Sigmoid colon (tissue), 7 donors: ENCODE results near the gene MALSU1. TPM values are rescaled to one million over a fixed set of nuclear protein-coding genes. Genes with fewer than 3 reads are reported as not detected.

Experiments used
- DNase-seq: peaks from one replicate; pipeline ENCODE4 v3.0.0-alpha.2; 2019
- H3K27ac ChIP-seq, 4 donors: fragments of 200-600 bp; sonication (generic); one replicate each; pipeline ENCODE4 v1.5.1; 2016 to 2019; ENCODE audit warnings: mild to moderate bottlenecking in 1 of 4
- H3K27me3 ChIP-seq, 3 donors: fragments of 200-600 bp; sonication (generic); one replicate each; pipeline ENCODE4 v1.5.1; 2019; ENCODE audit warnings: mild to moderate bottlenecking in 1 of 3
- H3K36me3 ChIP-seq, 4 donors: fragments of 200-600 bp; sonication (generic); one replicate each; pipeline ENCODE4 v1.5.1; 2016 to 2019
- H3K4me1 ChIP-seq, 4 donors: fragments of 200-600 bp; sonication (generic); one replicate each; pipeline ENCODE4 v1.5.1; 2017 to 2019
- H3K4me3 ChIP-seq, 4 donors: fragments of 200-600 bp; sonication (generic); one replicate each; pipeline ENCODE4 v1.5.1; 2017 to 2019; ENCODE audit warnings: mild to moderate bottlenecking in 2 of 4, moderate library complexity in 1 of 4
- H3K9me3 ChIP-seq, 4 donors: fragments of 200-600 bp in 3 of 4; sonication (generic) in 3 of 4; one replicate each; pipeline versions ENCODE4 v1.5.1 to v1.6.1; 2013 to 2019
- EP300 ChIP-seq, 4 donors: sonication (generic); formaldehyde crosslinking; IDR thresholded peaks; one replicate each; pipeline ENCODE4 v1.6.1; 2017; ENCODE audit warnings: antibody characterized with exemption in 4 of 4
- POLR2A ChIP-seq, 2 donors: fragments of 450-650 bp; IDR thresholded peaks; one replicate each; pipeline ENCODE4 v1.6.1; 2016; ENCODE audit warnings: antibody characterized with exemption in 2 of 2, mild to moderate bottlenecking in 2 of 2, moderate library complexity in 2 of 2
- POLR2AphosphoS5 ChIP-seq, 4 donors: sonication (generic); formaldehyde crosslinking; IDR thresholded peaks; one replicate each; pipeline ENCODE4 v1.6.1; 2017; ENCODE audit warnings: antibody characterized with exemption in 4 of 4
- WGBS, 2 donors: extraction: QIAGEN DNeasy Blood & Tissue Kit; methylation state at CpG; one replicate each; pipeline ENCODE4 v1.1.7; 2013; 5-methylcytosine and 5-hydroxymethylcytosine counted together
- intact Hi-C: fragments of 100-400 bp; cut with DNase I; formaldehyde crosslinking; loops from one replicate; pipeline ENCODE4 v1.15.1; 2023
- polyA plus RNA-seq, 3 donors: library from polyadenylated mRNA; stranded (reverse); fragments of 200-250 nt; gene quantifications; one replicate each; pipeline ENCODE4 v1.2.3, GENCODE V29; 2013
- total RNA-seq, 4 donors: library from RNA; depleted of rRNA; stranded (reverse); fragments of >200 nt; gene quantifications; one replicate each; pipeline ENCODE4 v1.1.0, GENCODE V29; 2016
- TF ChIP-seq, protein P1 (sequence below), 4 experiments: fragments of 450-650 bp in 3 of 4; fragments of 200-600 bp in 1 of 4; IDR thresholded peaks; one replicate each; pipeline ENCODE4 v1.5.1; 2016 to 2019; ENCODE audit warnings: antibody characterized with exemption in 4 of 4, mild to moderate bottlenecking in 3 of 4, moderate library complexity in 2 of 4
- donor health status: healthy with polysubstance abuse.
- donor health status: Bipolar disorder and iron deficiency.
- donor health status: healthy.

Gene MALSU1
- total and polyA plus RNA-seq, 7 donors = 32.4 to 94.0 (median 47.4) TPM

DNA sequence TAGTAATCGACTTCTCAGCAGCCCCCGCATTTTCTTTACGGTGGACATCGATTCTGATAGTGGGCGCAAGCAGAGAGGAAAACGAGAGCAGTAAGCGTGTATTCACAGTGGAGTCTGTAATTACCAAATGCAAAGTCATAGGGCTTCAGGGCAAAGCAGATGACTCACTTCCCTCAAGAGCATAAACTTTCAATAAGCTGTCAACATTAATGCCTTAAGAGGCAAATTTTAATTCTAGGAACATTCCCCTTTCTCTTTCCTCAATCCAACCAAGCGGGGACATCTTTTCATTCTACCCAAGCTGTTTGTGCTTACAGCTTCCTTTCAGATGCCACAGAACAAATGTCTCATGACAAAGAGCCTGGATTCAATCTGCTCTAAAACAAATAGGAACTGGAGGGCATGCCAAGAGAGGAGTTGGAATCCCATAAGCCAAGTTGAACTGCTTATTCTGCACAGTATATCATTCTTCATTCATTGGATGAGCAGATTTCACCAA lies 48.6 kb downstream of the MALSU1 start:
- Histone ChIP-seq H3K4me1 (no peaks in the 10 kb centered on the region), H3K36me3 (no peaks in the 10 kb centered on the region), H3K27me3 (no peaks in the 10 kb centered on the region), H3K27ac (no peak overlapping the region), H3K9me3 (no peaks in the 10 kb centered on the region), H3K4me3 (no peak overlapping the region)
- intact Hi-C loops = no loop called here
- DNase-seq = no peak
- 66 to 79% methylated on average over 8 of the region's 8 CpGs for WGBS, 2 donors
- TF ChIP-seq POLR2AphosphoS5 (IDR thresholded peaks at IDR 0.05) (no peak), EP300 (IDR thresholded peaks at IDR 0.05) (no peak), POLR2A (IDR thresholded peaks at IDR 0.05) (no peak)
- TF ChIP-seq, protein P1, sequence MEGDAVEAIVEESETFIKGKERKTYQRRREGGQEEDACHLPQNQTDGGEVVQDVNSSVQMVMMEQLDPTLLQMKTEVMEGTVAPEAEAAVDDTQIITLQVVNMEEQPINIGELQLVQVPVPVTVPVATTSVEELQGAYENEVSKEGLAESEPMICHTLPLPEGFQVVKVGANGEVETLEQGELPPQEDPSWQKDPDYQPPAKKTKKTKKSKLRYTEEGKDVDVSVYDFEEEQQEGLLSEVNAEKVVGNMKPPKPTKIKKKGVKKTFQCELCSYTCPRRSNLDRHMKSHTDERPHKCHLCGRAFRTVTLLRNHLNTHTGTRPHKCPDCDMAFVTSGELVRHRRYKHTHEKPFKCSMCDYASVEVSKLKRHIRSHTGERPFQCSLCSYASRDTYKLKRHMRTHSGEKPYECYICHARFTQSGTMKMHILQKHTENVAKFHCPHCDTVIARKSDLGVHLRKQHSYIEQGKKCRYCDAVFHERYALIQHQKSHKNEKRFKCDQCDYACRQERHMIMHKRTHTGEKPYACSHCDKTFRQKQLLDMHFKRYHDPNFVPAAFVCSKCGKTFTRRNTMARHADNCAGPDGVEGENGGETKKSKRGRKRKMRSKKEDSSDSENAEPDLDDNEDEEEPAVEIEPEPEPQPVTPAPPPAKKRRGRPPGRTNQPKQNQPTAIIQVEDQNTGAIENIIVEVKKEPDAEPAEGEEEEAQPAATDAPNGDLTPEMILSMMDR (IDR thresholded peaks at IDR 0.05) = no peak

DNA sequence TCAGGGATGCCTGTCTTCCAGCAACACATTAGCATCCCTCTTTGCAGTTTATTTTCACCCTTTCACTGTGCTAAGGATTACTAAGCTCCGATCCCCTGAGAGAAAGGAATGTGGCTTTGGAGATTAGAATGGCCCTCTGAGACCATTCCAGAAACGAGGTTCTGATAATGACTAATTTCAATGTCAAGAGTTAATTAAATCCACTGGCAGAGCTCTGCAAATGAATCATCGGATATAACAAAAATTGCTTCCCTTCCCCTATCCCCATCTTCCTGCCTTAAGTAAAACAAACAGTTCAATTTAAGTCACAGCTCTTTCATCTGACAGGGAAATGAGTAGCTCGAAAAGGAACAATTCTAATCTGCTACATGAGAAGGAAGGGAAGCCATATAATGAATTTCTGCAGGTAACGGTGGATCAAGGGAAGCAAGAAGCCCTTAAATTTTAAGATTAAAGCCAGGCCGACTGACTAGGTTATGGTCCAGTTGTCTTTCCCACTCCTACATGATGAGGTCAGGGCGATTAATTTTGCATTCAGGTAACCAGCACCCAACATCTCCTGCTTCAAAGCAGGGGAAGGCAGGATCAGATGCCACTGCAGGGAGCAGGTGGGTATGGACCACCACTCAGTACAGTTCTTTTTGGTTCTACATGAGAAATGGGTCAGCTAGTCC lies 50.5 kb downstream of the MALSU1 start:
- DNase-seq = no peak
- intact Hi-C loops = no loop called here
- Histone ChIP-seq H3K36me3 (no peaks in the 10 kb centered on the region), H3K4me3 (no peak overlapping the region), H3K9me3 (no peaks in the 10 kb centered on the region), H3K27me3 (no peaks in the 10 kb centered on the region), H3K4me1 (no peaks in the 10 kb centered on the region), H3K27ac (no peak overlapping the region)
- 82 to 85% methylated on average over 7 of the region's 7 CpGs for WGBS, 2 donors
- TF ChIP-seq, protein P1 (IDR thresholded peaks at IDR 0.05) = no peak
- TF ChIP-seq POLR2A (IDR thresholded peaks at IDR 0.05) (no peak), EP300 (IDR thresholded peaks at IDR 0.05) (no peak), POLR2AphosphoS5 (IDR thresholded peaks at IDR 0.05) (no peak)

DNA sequence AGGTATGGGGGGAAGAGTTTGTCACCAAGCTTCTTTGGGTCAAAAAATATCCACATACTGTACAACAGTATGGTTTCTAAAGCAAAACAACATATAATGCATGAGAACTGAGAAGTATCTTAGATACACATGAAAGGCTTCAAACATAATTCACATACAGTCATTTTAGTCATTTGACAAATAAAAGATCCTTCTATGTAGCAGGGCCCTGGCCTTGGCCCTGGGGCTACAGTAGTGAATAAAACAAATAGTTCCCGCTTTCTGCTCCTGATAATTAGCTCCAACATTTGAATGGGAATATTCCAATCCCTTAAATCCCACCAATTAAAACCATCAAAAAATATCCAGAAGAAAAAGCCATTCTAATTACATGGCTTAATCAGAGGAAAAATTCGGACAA lies 51.3 kb downstream of the MALSU1 start:
- Histone ChIP-seq H3K36me3 (no peaks in the 10 kb centered on the region), H3K27ac (no peak overlapping the region), H3K4me3 (no peak overlapping the region), H3K27me3 (no peaks in the 10 kb centered on the region), H3K9me3 (no peaks in the 10 kb centered on the region), H3K4me1 (no peaks in the 10 kb centered on the region)
- no peak for TF ChIP-seq POLR2A (IDR thresholded peaks at IDR 0.05)
- no peak for TF ChIP-seq EP300 (IDR thresholded peaks at IDR 0.05)
- TF ChIP-seq, protein P1 (IDR thresholded peaks at IDR 0.05) = no peak
- no peak for TF ChIP-seq POLR2AphosphoS5 (IDR thresholded peaks at IDR 0.05)
- DNase-seq = no peak
- intact Hi-C loops = no loop called here
- WGBS, 2 donors = 93 to 95% methylated on average over 2 of the region's 2 CpGs

DNA sequence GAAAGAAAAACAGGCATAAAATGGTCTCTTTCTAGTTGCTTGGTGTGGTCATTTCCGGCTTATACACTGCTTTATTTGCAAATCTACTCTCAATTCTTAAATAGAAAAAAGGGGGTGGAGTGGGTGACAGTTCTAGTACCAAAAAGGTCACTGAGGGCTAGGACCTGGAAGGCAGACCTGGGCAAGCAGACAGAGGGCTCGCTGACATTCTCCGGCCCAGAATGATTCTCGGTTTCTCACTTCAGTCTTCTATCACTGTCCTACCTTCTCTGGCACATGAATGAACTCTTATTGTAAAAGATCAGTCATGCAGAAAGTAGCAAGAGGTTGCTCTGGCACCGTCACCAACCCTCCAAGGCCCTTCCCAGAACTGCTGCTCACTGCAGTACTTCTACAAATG lies 54.0 kb downstream of the MALSU1 start:
- H3K27ac ChIP-seq = no peak overlapping the region
- H3K27me3 ChIP-seq = no peaks in the 10 kb centered on the region
- intact Hi-C loops = no loop called here
- H3K4me3 ChIP-seq = no peak overlapping the region
- 89 to 94% methylated on average over 5 of the region's 5 CpGs for WGBS, 2 donors
- TF ChIP-seq POLR2AphosphoS5 (IDR thresholded peaks at IDR 0.05) (no peak), POLR2A (IDR thresholded peaks at IDR 0.05) (no peak), EP300 (IDR thresholded peaks at IDR 0.05) (no peak)
- TF ChIP-seq, protein P1 (IDR thresholded peaks at IDR 0.05) = no peak
- DNase-seq = no peak
- no peaks in the 10 kb centered on the region for H3K36me3 ChIP-seq
- no peaks in the 10 kb centered on the region for H3K4me1 ChIP-seq
- H3K9me3 ChIP-seq = no peaks in the 10 kb centered on the region

DNA sequence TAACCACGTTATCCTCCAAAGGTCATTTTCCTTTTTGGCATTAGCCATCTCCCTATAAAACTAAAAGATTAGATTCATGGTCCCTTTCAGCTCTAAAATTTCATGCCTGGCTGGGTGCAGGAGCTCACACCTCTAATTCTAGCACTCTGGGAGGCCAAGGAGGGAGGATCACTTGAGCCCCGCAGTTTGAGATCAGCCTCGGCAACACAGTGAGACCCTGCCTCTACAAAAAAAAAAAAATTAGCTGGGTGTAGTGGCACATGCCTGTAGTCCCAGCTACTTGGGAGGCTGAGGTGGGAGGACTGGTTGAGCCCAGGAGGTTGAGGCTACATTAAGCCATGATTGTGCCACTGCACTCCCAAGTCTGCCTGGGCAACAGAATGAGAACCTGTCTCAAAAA lies 57.0 kb downstream of the MALSU1 start:
- H3K27ac ChIP-seq = no peak overlapping the region
- TF ChIP-seq POLR2A (IDR thresholded peaks at IDR 0.05) (no peak), EP300 (IDR thresholded peaks at IDR 0.05) (no peak), POLR2AphosphoS5 (IDR thresholded peaks at IDR 0.05) (no peak)
- TF ChIP-seq, protein P1 (IDR thresholded peaks at IDR 0.05) = no peak
- intact Hi-C loops = no loop called here
- H3K9me3 ChIP-seq = no peaks in the 10 kb centered on the region
- 47 to 61% methylated on average over 3 of the region's 3 CpGs for whole genome bisulfite sequencing, 2 donors
- no peaks in the 10 kb centered on the region for H3K4me1 ChIP-seq
- no peak overlapping the region for H3K4me3 ChIP-seq
- DNase-seq = no peak
- no peaks in the 10 kb centered on the region for H3K36me3 ChIP-seq
- H3K27me3 ChIP-seq = no peaks in the 10 kb centered on the region
